H4 (cell line): ENCODE data around the gene PUS7L. TPM values are rescaled to one million over a fixed set of nuclear protein-coding genes. Genes with fewer than 3 reads are reported as not detected.
"Not testable (repeated sequence)": the region's sequence is repeated elsewhere in the genome, so short reads cannot be mapped to it uniquely, and the experiment has no call there.

ENCODE experiments used
- DNase-seq: peaks from one replicate; pipeline ENCODE4 v3.0.0-alpha.2; 2015; ENCODE audit warnings: low spot score
- total RNA-seq: library from RNA; depleted of rRNA; stranded (reverse); fragments of >200 nt; shearing (Covaris generic); gene quantifications from 2 replicates; pipeline ENCODE4 v1.2.3, GENCODE V29; 2014

PUS7L gene
- total RNA-seq, 1 experiment from 2014 or later, result 12.0 TPM

DNA sequence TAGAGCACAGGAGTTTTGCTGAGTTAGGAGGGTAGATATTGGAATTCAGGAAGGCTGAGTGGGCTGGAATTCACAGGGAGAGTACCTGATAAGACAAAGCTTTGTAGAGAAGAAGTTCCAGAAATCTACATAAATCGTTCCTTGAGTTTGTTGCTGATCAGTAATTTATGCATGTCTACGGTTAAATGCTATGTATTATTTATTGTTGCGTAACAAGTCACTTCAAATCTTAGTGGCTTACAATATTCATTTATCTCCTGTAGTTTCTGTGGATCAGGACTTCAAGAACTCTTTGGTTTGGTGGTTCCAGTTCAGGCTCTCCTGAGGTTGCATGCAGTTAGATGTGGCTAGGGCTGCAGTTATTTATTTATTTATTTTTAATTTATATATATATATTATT, 7.8 kb downstream of the PUS7L start:
- DNase-seq, result no peak

DNA sequence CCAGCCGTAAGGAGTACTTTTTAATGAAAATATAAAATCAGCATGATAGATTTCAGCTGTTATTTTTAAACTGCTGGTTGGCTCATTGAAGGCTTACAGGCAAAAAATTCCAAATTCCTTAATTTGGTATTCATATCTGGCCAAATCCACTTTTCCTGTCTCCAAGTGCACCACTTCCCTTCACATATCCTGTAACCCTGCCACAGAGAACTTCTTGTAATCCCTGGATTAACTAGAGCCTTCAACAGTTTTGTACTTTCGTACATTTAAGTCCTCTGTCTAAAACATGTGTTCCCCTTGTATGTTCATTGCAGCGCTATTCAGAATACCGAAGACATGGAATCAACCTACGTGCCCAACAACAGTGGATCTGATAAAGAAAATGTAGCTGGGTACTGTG, 9.6 kb downstream of the PUS7L start:
- no peak for DNase-seq

DNA sequence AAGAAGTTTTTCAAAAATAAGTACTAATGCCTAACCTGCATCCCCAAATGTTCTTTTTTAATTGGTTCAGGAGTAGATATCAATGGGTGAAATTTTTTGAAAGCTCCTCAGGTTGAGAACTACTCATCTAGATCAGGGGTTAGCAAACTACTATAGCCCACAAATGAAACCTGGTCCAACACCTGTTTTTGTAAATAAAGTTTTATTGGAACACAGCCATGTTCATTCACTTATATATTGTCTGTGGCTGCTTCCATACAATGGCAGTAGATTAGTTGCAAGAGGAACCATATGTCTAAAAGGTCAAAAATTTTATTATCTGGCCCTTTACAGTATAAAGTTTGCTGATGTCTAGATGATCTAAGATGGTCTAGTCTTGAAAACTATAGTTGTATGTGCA, 13.8 kb downstream of the PUS7L start:
- no peak for DNase-seq

DNA sequence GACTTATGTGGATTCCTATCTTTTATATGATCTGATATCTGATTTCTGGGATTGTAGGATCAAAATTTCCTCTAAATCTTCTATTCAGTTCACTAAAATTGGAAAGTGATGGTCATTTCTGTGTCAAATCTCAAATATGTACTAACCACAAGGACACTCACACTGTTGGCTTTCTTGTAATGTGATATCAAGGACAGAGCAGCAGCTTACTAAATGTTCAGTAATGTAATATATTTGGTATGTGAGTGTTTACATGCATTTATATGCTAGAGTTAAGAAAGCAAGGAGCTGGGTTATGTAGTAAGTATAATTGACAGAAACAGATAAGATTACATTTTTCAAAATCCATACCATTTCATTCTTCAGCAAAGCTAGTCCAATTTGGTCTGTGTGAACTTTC, 16.5 kb downstream of the PUS7L start:
- peak; percentile 8 for DNase-seq

DNA sequence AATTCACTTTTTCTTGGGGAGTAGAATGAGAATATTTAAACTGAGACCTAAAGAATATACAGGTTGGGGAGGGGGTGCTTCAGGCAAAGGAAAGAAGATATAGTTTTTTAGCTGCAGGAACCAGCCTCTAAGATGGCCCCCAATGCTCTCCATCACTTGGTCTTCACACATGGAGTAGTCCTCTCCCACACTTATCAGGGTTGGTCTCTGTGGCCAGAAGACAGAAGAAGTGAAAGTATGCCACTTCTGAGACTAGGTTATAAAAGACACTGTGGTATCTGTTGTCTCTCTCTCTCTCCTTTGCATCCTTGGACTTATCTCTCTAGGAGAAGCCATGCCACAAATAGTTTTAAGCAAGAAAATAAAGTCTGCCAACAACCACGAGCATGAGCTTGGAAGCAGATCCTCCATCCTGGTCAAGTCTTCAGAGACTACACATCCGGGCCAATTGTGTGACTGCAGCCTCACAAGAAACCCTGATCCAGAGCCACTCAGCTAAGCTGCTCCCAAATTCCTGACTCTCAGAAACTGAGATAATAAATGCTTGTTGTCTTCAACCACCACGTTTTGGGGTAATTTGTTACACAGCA, 18.0 kb downstream of the PUS7L start:
- DNase-seq, result no peak

DNA sequence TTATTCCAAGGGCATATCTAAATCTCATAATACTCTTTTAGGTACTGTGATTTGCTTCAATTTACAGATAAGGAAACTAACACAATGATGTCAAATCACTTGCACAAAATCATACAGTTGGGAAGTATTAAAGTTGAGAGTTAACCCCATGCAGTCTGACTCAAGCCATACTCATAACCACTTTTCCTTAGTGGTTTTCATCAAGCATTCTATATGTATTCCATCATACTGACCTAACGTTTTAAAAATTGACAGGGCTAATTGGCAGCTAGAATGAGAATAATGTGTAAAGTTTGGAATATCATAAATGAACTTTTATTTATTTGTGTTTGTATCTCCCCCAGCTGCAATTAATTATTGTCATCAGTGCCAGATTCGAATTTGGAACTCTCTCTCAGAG, 20.9 kb downstream of the PUS7L start:
- no peak for DNase-seq

DNA sequence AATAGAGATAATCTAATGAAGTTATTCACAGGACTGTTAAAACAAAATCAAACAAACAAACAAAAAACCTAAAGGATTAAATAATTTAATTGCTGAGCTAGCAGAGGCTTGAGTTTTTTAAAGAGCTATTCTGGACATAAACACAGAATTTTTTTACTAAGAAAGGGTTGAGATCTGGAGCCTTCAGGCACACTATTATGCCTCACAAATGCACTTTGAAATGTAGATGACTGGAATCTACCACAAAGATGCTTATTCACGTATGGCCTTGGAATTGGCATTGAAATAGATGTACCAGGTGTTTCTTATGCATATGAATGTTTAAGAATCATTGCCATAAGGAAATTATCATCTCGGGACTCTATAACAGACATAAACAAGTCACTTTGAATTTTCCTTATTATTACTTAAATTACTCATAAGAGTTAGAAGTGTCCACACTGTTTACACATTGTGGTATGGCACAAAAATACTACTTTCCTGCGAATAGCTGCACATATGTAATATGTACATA, 21.6 kb downstream of the PUS7L start:
- DNase-seq, result no peak

DNA sequence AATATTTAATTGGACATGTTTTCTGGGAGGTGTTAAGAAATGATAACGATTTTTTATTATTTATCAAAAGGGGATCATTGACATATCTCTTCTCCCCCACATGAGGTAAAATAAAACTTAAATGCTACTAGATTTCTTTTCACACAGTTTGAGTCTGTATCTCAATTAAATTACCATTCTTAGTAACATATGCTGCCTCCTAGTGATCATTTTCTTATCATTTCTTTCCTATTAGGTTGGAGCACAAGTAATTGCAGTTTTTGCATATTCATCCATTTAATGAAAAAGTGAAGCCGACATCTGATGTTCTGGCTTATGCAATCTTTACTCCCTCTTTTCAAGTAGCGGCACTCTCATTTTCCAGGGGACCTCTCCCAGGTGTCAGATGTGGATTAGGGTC, 24.9 kb downstream of the PUS7L start:
- no peak for DNase-seq

DNA sequence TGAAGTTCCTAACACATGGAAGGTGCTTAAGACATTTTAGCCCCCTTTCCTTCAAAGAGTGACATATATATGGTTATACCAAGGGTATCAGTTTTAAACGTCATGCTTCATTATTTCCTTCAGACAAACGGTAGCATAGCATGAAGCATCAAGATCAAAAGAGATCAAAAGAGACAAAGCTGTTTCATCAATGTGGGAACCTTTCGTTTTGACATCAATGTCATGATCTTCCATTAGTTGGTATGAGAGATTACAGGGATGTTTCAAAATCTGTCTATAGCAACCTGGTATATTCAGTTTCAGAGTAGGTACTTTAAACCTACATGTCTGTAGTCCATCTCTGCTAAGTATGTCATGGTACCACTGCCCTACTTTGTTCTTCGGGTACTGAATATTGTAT, 28.3 kb downstream of the PUS7L start:
- DNase-seq, result no peak

DNA sequence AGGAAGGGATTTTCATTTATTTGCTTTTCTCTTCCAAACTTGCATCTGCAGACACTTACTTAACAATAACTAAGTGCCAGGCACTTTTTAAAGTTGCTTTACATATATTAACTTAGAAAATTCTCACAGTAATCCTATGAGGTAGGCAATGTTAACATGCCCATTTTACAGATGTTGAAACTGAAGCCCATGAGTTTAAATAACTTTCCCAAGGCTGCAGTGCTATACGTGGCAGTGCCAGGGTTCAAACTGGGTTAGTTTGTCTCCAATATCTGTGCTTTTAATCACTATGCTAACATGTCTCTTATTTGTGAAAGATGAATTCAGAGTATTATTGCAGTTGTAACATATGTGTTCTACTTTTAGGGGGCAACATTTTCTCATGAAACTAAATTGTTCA, 29.9 kb downstream of the PUS7L start:
- no peak for DNase-seq

DNA sequence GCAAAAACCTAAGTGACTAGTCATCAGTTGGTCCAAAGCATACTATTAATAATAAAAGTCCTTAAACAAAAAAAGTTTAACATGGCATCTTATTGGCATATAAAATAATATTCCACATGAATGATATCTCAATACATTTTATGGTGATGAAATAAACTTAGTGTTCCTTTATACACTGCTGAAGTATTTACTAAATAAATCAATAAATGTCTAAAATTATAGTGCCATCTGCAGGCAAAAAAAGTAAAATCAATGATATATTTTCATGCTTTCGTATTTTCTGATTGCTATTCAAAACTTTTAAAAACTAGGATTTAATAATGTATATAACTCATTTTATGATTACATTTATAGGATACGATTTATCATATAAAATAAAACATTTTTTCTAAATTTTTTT, 30.5 kb downstream of the PUS7L start:
- no peak for DNase-seq

DNA sequence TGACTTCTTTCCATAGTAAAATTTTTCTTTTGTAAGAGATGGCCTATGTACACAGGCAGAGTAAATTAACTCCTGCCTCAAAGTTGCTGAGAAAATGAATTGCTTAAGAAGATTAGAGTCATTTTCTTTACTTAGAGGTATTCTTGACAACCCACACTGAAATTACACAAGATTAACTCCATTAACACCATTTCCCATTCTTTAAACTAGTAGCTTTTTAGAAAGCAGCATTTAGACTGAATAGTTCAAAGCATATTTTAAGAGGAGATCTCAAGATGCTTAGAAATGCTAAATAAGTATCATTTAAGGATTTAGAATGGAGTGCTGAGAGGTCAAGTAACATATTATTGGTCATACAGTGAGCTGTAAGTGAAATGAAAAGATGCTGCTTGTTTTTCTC, 35.5 kb downstream of the PUS7L start:
- DNase-seq, result no peak

DNA sequence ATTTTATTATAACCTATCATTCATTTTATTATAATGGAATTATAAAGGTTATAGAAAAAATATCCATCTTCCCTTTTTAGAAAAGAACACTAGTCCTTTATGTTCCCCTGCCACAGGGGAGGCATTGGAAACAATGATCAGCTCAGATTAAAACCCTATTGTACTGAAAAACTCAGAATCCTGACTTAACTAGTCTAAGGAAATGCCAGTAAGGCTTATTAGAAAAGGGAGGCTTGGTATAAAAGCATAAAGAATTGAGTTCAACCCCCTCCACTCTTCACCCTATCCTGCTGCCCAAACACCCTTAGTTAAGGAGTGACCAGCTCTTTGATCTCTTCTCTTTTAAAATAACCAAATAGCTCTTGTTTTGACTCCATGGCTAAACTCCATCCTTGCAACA, 36.0 kb downstream of the PUS7L start:
- DNase-seq, result no peak

DNA sequence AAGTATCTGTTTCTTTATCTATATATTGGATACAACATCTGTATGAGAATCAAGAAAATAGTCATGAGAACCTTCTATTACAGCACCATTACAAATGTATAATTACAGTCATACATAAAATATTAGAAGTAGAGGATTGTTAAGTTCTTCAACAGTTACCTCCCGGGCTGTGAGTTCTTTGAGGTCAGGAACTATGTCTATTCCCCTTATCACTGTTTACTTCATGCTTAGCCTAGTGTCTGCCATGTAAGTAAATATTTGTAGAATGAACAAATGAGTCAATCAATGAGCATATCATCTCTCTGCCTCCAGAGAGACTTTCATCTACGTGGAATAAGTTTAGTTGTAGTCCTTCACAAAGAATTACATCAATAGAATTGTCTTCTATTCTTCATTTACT, 47.2 kb downstream of the PUS7L start:
- no peak for DNase-seq

DNA sequence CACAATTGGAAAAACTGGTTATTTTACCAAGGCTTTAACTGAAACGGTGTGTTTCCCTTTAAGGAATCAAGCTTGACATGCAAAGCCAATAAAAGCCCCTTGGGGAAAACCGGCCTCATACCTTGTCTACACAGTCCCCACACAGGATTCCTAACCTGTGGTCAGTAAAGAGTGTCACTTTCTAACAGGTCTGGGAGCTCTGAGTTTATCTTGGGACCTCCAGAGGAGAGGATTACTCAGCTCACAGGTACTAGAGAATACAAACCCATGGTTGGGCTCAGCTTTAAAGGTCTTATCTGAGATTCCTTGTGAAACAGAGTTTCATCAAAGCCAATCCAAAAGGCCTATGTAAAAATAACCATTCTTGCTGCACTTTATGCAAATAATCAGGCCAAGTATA, 54.8 kb downstream of the PUS7L start:
- not testable (repeated sequence) for DNase-seq

DNA sequence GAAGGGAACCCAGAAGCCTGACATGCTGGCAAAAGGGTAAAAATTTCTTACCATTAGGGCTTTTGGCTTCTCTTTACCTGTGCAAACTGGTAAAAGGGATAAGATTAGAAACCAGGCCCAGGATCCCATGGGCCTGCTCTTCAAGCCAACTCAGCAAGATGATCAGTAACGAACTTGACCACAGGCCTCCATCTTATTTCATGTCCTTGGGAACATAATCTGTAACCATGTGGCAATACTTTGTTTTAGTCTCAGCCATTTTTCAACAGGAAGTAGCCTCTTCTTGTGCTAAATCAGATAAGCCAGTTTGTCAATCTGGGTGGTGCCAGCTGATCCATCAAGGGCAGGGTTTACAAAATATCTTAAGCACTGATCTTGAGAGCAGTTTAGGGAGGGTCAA, 57.4 kb downstream of the PUS7L start:
- DNase-seq, result not testable (repeated sequence)

DNA sequence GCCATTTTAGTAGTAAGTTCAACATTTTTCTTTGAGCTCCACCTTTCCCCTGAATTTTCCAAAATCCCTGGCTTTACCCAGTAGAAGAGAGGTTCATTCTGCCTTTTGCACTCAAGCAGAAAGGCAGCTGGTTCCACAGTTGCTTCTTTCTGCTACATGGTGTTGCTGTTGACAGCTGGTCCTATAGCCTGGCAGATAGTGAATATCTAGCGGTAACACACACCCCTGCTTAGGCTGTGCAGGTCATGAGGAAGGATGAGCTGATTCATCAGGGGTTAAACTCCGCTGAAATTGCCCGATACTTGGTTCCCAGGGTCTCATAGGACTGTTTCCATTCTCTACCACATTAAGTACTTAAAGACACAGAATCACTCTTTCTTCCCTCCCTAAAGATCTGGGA, 62.4 kb downstream of the PUS7L start:
- no peak for DNase-seq

DNA sequence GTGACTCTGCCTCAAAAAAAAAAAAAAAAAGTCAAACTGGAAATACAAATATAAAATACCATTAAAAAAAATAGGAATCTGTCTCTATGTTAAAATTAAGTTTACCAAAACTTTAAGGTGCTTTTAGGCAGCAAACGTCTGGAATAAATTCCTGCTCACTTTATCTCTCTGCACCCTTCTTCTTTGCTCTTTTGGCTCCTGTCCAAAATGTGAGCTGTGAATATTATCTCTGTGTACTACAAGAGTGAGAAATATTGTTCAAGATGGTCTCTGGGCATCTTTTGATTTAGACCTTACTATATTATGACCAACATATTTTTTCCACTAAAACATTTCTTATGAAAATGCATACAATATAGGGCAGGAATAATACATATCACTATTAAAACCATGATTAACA, 63.7 kb downstream of the PUS7L start:
- DNase-seq, result no peak

DNA sequence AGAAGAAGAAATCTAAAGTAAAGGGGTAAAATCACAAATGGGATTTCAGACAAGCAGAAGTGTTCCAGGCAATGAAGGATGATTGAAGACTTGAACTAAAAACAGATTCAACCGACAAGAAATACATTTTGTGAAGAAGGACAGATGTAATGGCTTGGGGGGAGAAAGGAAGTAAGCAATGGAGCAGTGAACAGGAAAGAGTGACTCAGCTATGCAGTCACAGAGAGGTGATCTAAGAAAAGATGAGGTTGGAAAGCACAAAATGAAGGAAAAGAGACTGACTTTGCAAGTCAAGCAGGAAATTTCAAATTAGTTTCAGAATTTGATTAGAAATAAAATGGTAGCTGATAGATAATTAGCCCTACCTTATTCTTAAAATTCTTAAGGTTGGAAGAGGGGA, 66.5 kb downstream of the PUS7L start:
- peak; percentile 26 for DNase-seq

DNA sequence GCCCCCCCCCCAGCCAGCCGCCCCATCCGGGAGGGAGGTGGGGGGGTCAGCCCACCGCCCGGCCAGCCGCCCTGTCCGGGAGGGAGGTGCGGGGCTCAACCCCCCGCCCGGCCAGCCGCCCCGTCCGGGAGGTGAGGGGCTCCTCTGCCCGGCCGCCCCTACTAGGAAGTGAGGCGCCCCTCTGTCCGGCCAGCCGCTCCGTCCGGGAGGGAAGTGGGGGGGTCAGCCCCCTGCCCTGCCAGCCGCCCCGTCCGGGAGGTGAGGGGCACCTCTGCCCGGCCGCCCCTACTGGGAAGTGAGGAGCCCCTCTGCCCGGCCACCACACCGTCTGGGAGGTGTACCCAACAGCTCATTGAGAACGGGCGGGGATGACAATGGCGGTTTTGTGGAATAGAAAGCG, 73.1 kb downstream of the PUS7L start:
- not testable (repeated sequence) for DNase-seq

DNA sequence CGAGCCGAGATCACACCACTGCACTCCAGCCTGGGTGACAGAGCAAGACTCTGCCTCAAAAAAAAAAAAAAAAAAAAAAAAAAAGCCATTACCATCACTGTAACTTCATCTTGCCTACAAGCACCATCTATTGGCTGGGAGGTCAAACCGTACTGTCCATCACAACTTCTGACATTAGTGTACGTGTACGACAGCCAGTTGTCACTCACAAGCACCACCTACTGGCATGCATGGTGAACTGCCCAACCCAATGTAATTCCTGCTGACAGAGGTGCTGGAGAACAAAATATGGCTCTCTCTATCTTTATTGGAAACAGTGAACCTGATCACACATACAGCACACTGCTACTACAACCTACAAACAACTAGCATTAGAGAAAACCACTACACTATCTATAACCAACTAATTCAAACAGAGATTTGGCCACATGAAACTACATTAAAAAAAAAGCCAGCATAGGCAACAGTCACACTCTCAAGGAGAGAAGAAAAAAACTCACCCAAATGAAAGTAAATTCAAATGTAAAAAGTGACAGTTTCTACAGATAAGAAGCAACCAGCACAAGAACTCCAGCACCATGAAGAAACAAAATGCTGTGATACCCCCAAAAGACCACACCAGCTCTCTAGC, 82.3 kb downstream of the PUS7L start:
- peak; percentile 53 for DNase-seq

DNA sequence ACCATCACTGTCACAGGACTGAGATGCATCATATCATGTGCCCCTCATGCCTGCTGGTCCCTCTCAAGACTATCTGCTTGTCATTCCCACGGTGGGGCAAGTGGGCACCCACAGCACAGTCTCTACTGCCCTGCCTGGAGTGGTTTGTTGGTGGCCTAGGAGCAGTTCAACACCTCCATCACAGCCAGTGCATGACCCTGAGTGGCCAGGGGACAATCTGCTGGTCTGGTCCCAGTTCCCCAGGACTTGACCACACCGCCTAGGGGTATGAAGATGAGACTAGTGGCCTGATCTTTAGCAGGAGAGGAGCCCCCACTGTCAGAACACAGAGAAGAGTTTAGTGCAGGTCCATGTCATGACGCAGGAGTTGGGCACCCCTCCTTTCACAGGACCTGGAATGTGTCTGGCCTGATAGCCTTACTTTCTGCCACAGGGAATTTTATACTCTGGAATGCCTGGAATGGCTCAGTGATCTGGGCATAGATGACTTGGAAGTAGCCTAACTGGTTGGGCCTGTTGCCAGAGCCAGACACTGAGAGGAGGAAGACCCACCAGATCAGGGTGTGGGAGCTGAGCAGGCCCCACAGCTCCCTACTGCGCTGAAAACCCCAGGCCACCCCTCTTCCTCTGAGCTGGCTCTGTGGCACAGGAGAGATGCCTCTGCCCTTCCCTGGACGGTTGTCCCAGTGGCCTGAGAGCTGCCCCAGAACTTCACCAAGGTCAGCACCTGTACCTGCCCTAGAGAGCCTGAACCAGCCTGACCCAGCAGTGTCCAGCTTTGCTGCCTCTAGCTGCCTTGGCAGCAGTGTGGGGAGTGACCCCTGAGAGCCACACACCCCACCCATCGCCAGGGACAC, 83.3 kb downstream of the PUS7L start:
- no peak for DNase-seq

DNA sequence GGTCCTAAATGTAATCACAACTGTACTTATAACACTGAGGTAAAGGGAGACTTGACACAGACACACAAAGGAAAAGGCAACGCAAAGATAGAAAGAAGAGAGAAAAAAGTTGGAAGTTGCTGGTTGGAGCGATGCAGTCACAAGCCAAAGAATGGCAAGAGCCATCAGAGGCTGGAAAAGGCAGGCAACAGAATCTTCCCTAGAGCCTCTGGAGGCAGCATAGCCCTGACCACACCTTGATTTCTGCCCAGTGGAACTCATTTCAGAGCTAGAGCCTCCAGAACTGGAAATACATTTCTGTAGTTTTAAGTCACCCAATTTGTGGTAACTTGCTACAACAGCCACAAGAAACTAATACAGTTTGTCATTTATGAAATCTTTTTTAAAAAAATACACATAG, 89.2 kb downstream of the PUS7L start:
- no peak for DNase-seq
